IPS DF 19.7 (cell line): Measurements from ENCODE around the gene TIMP3.
"Not testable (repeated sequence)": the region's sequence is repeated elsewhere in the genome, so short reads cannot be mapped to it uniquely, and the experiment has no call there.

Source experiments
- DNase-seq: peaks from one replicate; pipeline ENCODE4 v3.0.0-alpha.2; 2013; ENCODE audit warnings: low read depth, low spot score

The TIMP3 gene

DNA sequence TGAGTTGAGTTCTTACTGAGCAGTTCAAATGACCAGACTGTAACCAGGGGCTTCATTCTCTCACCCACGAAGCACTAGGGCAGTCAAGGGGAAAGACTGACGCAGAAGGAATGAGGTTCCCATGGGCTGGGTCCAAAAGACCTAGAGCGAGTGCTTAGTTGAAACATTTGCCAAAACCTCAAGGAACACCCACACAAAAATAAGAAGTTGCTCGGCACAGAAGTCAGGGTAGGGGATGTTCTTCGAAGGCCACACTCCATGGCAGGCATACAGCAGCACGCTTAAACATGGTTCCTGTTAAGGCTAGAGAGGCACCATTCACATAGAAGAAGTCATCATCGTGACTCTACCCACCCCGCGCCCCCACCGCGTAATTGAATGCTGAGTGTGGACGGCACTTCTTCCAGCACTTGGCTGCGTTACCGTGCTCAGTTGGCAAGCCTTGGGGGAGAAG, 52.9 kb downstream of the TIMP3 start:
- no peak for DNase-seq

GRCh38 chr22:32855045-32855756, 53.7 kb downstream of the TIMP3 start:
- no peak for DNase-seq

DNA sequence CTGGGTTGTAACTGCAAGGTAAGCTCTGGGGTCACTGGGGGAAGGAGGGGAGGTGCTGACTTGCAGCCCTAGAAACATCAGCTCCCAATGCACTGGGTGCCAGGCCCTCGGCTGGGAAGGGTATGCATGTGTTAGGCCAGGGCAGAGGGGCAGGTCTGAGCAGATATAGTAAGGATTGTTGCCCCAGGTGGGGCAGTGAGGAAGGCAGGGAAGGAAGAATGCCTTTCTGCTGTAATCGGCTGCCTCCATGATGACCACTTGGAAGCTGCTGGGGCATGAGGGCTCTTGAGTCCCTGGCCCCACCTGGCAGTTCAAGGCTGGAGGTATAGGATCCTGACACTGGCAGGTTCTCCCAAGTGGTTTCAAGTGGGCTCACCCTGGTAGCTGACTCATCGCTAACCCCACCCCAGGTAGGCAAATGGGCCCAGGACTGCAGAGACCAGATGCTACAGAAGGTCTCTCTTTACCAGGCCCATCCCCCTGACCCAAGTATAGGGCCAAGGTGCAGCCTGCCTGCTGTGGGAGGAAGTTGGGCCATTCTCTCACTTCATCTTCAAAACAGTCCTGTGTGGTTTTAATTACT, 56.7 kb downstream of the TIMP3 start:
- no peak for DNase-seq

DNA sequence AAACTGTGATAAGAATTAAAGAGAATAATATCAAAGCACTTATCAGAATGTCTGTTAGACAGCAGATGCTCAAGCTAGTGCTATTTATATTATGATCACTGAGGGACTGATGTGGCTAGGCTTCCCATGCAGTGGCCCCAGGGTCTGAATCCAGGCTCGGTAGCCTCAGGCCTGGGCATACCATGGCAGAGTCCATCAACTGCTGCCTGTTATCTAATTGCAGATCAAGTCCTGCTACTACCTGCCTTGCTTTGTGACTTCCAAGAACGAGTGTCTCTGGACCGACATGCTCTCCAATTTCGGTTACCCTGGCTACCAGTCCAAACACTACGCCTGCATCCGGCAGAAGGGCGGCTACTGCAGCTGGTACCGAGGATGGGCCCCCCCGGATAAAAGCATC, 57.5 kb downstream of the TIMP3 start:
- no peak for DNase-seq

DNA sequence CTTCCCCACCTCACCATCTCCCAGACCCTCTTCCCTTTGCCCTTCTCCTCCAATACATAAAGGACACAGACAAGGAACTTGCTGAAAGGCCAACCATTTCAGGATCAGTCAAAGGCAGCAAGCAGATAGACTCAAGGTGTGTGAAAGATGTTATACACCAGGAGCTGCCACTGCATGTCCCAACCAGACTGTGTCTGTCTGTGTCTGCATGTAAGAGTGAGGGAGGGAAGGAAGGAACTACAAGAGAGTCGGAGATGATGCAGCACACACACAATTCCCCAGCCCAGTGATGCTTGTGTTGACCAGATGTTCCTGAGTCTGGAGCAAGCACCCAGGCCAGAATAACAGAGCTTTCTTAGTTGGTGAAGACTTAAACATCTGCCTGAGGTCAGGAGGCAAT, 58.2 kb downstream of the TIMP3 start:
- DNase-seq = no peak

- no peak for DNase-seq
These were observed 59.8 kb downstream of the TIMP3 start for GRCh38 chr22:32861330-32861729.

GRCh38 chr22:32862083-32862482, 60.6 kb downstream of the TIMP3 start:
- no peak for DNase-seq

DNA sequence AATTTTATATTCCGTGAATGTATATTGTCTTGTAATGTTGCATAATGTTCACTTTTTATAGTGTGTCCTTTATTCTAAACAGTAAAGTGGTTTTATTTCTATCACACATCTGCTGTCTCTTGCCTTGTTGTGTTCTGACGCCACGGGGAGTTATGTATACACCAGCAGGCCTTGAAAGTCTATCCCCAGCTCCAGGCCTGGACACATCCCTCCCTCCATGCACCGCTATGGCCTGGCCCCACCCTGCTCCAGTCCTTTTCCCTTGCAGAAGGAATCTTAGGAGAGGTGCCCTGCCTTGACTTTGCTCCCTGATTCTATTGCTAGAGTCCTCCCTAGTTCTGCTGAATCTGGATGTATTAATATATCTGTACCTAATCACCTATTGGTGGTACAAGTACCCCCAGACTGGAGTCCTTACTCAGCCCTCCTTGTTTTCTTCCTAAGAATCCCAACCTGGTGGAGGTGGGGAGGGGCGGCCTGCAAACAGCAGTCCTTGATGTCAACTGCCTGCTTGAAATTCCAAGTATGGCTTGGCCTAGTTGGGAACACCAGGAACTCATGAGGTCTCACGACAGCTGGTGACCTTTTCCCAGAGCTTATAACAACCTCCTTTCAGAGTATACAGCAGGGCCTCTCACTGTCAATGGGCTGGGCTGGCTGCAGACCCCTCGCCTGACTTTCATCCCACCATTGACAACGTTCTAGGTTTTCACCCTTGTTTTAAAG, 61.6 kb downstream of the TIMP3 start:
- no peak for DNase-seq

GRCh38 chr22:32864041-32864440, 62.5 kb downstream of the TIMP3 start:
- DNase-seq = no peak

- no peak for DNase-seq
These were observed 63.1 kb downstream of the TIMP3 start for GRCh38 chr22:32864596-32864995.

DNA sequence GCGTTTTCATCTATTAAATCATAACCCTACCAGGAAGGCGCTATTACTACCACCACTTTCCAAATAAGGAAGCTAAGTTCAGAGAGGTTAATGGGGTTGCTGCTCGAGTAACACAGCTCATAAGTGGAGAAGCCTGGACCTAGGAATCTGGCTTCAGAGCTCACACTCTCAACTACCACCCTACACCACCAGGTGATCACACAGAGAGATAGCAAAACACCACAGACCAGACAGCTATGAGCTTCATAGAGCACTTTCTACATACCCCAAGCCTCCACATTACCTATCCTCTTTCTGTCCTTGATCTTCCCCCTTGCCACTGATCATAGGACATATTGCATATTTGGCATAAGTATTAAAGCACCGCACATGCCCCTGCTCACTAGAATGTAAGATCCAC, 65.4 kb downstream of the TIMP3 start:
- no peak for DNase-seq

- no peak for DNase-seq
These were observed 67.4 kb downstream of the TIMP3 start for GRCh38 chr22:32868946-32869345.

DNA sequence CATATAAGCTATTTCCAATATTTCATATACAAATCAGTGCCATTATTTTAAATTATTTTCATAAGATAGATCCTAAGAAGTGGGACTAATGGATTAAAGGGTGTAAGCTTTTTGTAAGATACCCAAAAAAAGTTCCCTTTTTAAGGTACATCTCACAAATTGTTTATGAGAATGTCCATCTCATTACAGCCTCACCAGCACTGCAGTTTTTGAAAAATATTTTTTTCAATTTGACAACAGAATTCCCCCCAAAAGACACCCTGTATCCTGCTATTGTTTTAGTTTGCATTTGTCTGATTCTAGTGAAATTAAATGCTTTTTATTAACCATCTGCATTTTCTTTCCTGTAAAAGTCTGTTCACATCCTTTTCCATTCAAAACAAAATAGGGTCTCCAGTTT, 69.0 kb downstream of the TIMP3 start:
- DNase-seq = no peak

- not testable (repeated sequence) for DNase-seq
These were observed 72.1 kb downstream of the TIMP3 start for GRCh38 chr22:32873604-32874003.

GRCh38 chr22:32874385-32874784, 72.9 kb downstream of the TIMP3 start:
- no peak for DNase-seq

GRCh38 chr22:32874976-32875375, 73.5 kb downstream of the TIMP3 start:
- DNase-seq = no peak

GRCh38 chr22:32876516-32876915, 75.0 kb downstream of the TIMP3 start:
- DNase-seq = no peak

DNA sequence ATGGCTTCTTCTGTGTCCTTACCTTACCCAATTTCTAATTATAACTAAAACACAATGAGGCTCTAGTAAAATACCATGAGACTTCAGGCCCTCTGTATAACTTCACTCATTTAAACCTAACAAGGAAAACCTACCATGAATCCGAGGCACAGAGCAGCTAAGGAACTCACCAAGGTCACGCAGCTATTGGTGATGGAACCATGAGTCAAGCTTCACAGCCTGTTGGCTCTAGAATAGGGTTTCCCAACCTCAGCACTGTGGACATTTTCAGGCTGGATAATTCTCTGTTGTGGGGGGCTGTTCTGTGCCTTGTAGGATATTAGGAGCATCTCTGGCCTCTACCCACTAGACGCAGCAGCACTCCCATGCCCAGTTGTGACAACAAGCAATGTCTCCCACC, 75.7 kb downstream of the TIMP3 start:
- no peak for DNase-seq

DNA sequence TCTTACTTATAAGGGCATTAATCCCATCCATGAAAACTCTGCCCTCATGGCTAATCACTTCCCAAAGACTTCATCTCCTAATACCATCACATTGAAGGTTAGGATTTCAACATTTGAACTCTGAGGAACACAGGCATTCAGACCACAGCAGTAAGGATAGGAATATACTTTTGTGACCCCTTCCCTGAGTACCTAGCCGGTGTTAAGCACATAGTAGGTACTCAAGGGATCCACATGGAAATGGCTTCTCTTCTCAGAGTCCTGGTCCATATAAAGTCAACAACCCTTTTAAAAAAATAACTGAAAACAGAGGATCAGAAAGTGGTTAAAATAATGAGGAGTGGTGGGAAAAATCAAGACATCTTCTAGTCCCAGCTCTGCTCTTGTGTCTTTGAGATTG, 78.0 kb downstream of the TIMP3 start:
- no peak for DNase-seq

- no peak for DNase-seq
These were observed 78.6 kb downstream of the TIMP3 start for GRCh38 chr22:32880061-32880460.

DNA sequence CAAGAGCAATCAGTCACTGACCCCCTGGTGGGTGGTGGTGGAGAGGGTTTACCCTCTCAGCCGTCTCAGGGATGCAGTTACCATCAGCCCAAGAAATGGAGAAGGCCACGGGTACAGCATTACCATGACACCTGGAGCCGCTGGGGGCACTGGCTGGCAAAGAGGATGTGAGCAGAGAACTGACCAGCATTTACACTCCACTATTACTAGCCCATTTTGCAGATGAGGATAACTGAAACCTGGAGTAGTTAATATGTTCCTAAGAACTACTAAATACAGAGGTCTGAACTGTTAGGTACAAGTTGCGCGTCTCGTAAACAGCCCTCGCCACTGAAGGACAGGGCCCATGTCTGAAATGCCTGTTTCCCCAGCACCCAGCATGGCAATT, 79.0 kb downstream of the TIMP3 start:
- DNase-seq = no peak

- no peak for DNase-seq
These were observed 79.5 kb downstream of the TIMP3 start for GRCh38 chr22:32880893-32881596.
